HepG2 (cell line): ENCODE results near the gene WDR6. TPM values are rescaled to one million over a fixed set of nuclear protein-coding genes. Genes with fewer than 3 reads are reported as not detected.
A peak's percentile ranks its signal among the peaks of the same experiment; 100 is the strongest.

ENCODE experiments used
- CHD4 ChIP-seq: fragments of 200-600 bp; sonication (generic); IDR thresholded peaks from 2 replicates; pipeline ENCODE4 v1.7.0; 2017; ENCODE audit warnings: mild to moderate bottlenecking, low read length, borderline replicate concordance
- EEA1 ChIP-seq: sonication (generic); formaldehyde crosslinking; IDR thresholded peaks from 2 replicates; pipeline ENCODE4 v1.5.1; 2020; ENCODE audit warnings: mild to moderate bottlenecking, missing genetic modification reagents, borderline replicate concordance
- FOXA3 ChIP-seq: IDR thresholded peaks from 2 replicates; pipeline ENCODE4 v1.6.1; 2016; ENCODE audit warnings: missing genetic modification reagents, missing compliant biosample characterization
- HNRNPLL ChIP-seq: fragments of 200-400 bp; formaldehyde crosslinking; IDR thresholded peaks from 2 replicates; pipeline ENCODE4 v1.6.1; 2017; ENCODE audit warnings: mild to moderate bottlenecking, low read depth, low read length; ENCODE audit not compliant: poor library complexity, severe bottlenecking
- MEIS2 ChIP-seq: sonication (generic); formaldehyde crosslinking; IDR thresholded peaks from 2 replicates; pipeline ENCODE4 v1.9.0; 2021; ENCODE audit warnings: mild to moderate bottlenecking, missing genetic modification reagents
- NFIC ChIP-seq: IDR thresholded peaks from 2 replicates; pipeline ENCODE4 v1.6.1; 2012; ENCODE audit warnings: mild to moderate bottlenecking, low read length, inconsistent platforms
- PHF5A ChIP-seq: IDR thresholded peaks from one replicate; pipeline ENCODE4 v1.6.1; 2018; ENCODE audit warnings: low read depth, missing genetic modification reagents; ENCODE audit not compliant: unreplicated experiment
- STAG1 ChIP-seq: sonication (generic); formaldehyde crosslinking; IDR thresholded peaks from 2 replicates; pipeline ENCODE4 v1.4.0; 2020; ENCODE audit warnings: missing genetic modification reagents
- ZKSCAN8 ChIP-seq: IDR thresholded peaks from 2 replicates; pipeline ENCODE4 v1.6.1; 2016; ENCODE audit warnings: borderline replicate concordance, missing genetic modification reagents, missing compliant biosample characterization
- ZMAT3 ChIP-seq: sonication (generic); formaldehyde crosslinking; conservative IDR thresholded peaks from 2 replicates; pipeline ENCODE4 v1.7.0; 2021; ENCODE audit warnings: missing genetic modification reagents
- ZNF17 ChIP-seq: sonication (generic); formaldehyde crosslinking; IDR thresholded peaks from 2 replicates; pipeline ENCODE4 v1.5.0; 2020; ENCODE audit warnings: mild to moderate bottlenecking, missing genetic modification reagents
- ZNF224 ChIP-seq: sonication (generic); formaldehyde crosslinking; IDR thresholded peaks from 2 replicates; pipeline ENCODE4 v1.5.0; 2020; ENCODE audit warnings: mild to moderate bottlenecking, missing genetic modification reagents
- ZNF343 ChIP-seq: sonication (generic); formaldehyde crosslinking; IDR thresholded peaks from 2 replicates; pipeline ENCODE4 v1.4.0; 2020; ENCODE audit warnings: mild to moderate bottlenecking, missing genetic modification reagents
- ZNF503 ChIP-seq: sonication (generic); formaldehyde crosslinking; IDR thresholded peaks from 2 replicates; pipeline ENCODE4 v1.4.0; 2020; ENCODE audit warnings: missing genetic modification reagents
- ZNF691 ChIP-seq: sonication (generic); formaldehyde crosslinking; IDR thresholded peaks from 2 replicates; pipeline ENCODE4 v1.4.0; 2020; ENCODE audit warnings: missing genetic modification reagents, low read depth, mild to moderate bottlenecking, borderline replicate concordance
- ZNF816 ChIP-seq: sonication (generic); formaldehyde crosslinking; IDR thresholded peaks from 2 replicates; pipeline ENCODE4 v1.8.0; 2022; ENCODE audit warnings: missing genetic modification reagents, mild to moderate bottlenecking, borderline replicate concordance
- polyA plus RNA-seq, 8 experiments: library from polyadenylated mRNA; depleted of rRNA in 3 of 8; stranded (reverse) in 7 of 8; unstranded in 1 of 8; fragments of >200 nt; fragmentation: Illumina TruSeq in 4 of 8; extraction: Trizol in 4 of 8; gene quantifications; 2 replicates each; pipeline versions ENCODE4 v1.2.1 to v1.2.3, GENCODE V29; 2011 to 2016; ENCODE audit warnings: low read depth in 4 of 8, missing spikeins in 1 of 8, mixed read lengths in 1 of 8; ENCODE audit not compliant: insufficient read depth in 1 of 8
- total RNA-seq, 5 experiments: library from RNA; depleted of rRNA; stranded (reverse); fragments of >200 nt; fragmentation: Illumina TruSeq; extraction: Trizol; gene quantifications; 2 replicates each; pipeline ENCODE4 v1.2.3, GENCODE V29; 2016; ENCODE audit warnings: low read depth in 1 of 5
- TF ChIP-seq, protein P1 (sequence below), 2 experiments: fragments of 450-650 bp in 1 of 2; sonication (generic) in 1 of 2; formaldehyde crosslinking in 1 of 2; IDR thresholded peaks; 2 replicates each; pipeline versions ENCODE4 v1.6.1 to v1.8.0; 2016 to 2022; ENCODE audit warnings: antibody characterized with exemption in 1 of 2, mild to moderate bottlenecking in 1 of 2, missing genetic modification reagents in 1 of 2

WDR6 gene
- total and polyA plus RNA-seq, 2 of the 13 experiments (the other 11 are each of a cell fraction or from before 2014, with no cell fraction given), result 73.4 to 139 TPM

GRCh38 chr3:49007068-49007770 lies at the start of gene WDR6 (continued):
- TF ChIP-seq, protein P1, sequence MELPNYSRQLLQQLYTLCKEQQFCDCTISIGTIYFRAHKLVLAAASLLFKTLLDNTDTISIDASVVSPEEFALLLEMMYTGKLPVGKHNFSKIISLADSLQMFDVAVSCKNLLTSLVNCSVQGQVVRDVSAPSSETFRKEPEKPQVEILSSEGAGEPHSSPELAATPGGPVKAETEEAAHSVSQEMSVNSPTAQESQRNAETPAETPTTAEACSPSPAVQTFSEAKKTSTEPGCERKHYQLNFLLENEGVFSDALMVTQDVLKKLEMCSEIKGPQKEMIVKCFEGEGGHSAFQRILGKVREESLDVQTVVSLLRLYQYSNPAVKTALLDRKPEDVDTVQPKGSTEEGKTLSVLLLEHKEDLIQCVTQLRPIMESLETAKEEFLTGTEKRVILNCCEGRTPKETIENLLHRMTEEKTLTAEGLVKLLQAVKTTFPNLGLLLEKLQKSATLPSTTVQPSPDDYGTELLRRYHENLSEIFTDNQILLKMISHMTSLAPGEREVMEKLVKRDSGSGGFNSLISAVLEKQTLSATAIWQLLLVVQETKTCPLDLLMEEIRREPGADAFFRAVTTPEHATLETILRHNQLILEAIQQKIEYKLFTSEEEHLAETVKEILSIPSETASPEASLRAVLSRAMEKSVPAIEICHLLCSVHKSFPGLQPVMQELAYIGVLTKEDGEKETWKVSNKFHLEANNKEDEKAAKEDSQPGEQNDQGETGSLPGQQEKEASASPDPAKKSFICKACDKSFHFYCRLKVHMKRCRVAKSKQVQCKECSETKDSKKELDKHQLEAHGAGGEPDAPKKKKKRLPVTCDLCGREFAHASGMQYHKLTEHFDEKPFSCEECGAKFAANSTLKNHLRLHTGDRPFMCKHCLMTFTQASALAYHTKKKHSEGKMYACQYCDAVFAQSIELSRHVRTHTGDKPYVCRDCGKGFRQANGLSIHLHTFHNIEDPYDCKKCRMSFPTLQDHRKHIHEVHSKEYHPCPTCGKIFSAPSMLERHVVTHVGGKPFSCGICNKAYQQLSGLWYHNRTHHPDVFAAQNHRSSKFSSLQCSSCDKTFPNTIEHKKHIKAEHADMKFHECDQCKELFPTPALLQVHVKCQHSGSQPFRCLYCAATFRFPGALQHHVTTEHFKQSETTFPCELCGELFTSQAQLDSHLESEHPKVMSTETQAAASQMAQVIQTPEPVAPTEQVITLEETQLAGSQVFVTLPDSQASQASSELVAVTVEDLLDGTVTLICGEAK (IDR thresholded peaks at IDR 0.05), result no peak
- TF ChIP-seq, protein P1 (CRISPR knock-in tag; IDR thresholded peaks at IDR 0.05), result peak; percentile 50; the same call in 1 of the 2 replicates
- TF ChIP-seq PHF5A (CRISPR knock-in tag), result no peak
- TF ChIP-seq ZMAT3, result 0 out of 2 replicates have a peak, but pooled peaks have one; percentile 58
- TF ChIP-seq ZKSCAN8, result no peak
- TF ChIP-seq HNRNPLL, result peak; percentile 48
- TF ChIP-seq ZNF224 (CRISPR knock-in tag), result no peak
- no peak for TF ChIP-seq ZNF17
- TF ChIP-seq CHD4, result no peak
- TF ChIP-seq ZNF343 (CRISPR knock-in tag), result peak; percentile 70; the same call in 1 of the 2 replicates
- no peak for TF ChIP-seq ZNF816 (CRISPR knock-in tag)
- no peak for TF ChIP-seq EEA1 (CRISPR knock-in tag)
- peak; percentile 54 for TF ChIP-seq FOXA3
- peak; percentile 43; the same call in 1 of the 2 replicates for TF ChIP-seq ZNF691 (CRISPR knock-in tag)
- peak; percentile 68 for TF ChIP-seq MEIS2
- no peak for TF ChIP-seq STAG1 (CRISPR knock-in tag)
- no peak; the same call in 1 of the 2 replicates for TF ChIP-seq NFIC
- no peak for TF ChIP-seq ZNF503
